ENCODE results near the gene ST6GALNAC4.

ST6GALNAC4 gene

GRCh38 chr9:127897193-127897692 lies 19.6 kb downstream of the ST6GALNAC4 start (continued):
- TF ChIP-seq HIC1 (tag by site-specific recombination; IDR thresholded peaks at IDR 0.05) (no peak), GLIS2 (tag by site-specific recombination; IDR thresholded peaks at IDR 0.05) (peak; percentile 45; the same call in 1 of the 2 replicates), BCL11B (tag by site-specific recombination; IDR thresholded peaks at IDR 0.05; ENCODE audit: low read depth) (0 out of 2 replicates have a peak, but pooled peaks have one; percentile 21), KLF10 (tag by site-specific recombination; IDR thresholded peaks at IDR 0.05) (peak; percentile 55), ZNF138 (tag by site-specific recombination; IDR thresholded peaks at IDR 0.05; ENCODE audit: borderline replicate concordance) (no peak), ZNF335 (tag by site-specific recombination; conservative IDR thresholded peaks at IDR 0.05) (peak; percentile 41; the same call in 1 of the 2 replicates), FEZF1 (tag by site-specific recombination; IDR thresholded peaks at IDR 0.05) (no peak)

GRCh38 chr9:127896395-127897192 lies 20.2 kb downstream of the ST6GALNAC4 start:
- POLR2A ChIA-PET = interaction anchor here (1.0 to 1.4 kb wide), 6 partner anchors 9 to 445 kb away, joined by 3 to 7 read pairs (median 4); partner anchors contain the start of genes LRSAM1 and RPL12
- CTCF ChIA-PET = interaction anchor here (0.6 to 1.3 kb wide), 2 partner anchors 25 to 70 kb away, joined by 5 read pairs; no protein-coding TSS in a partner anchor
- TF ChIP-seq ZNF148 (tag by site-specific recombination; IDR thresholded peaks at IDR 0.05; ENCODE audit: borderline replicate concordance) (no peak), ZNF707 (tag by site-specific recombination; IDR thresholded peaks at IDR 0.05) (no peak), ZNF239 (tag by site-specific recombination; IDR thresholded peaks at IDR 0.05) (no peak), ZFP3 (tag by site-specific recombination; IDR thresholded peaks at IDR 0.05; ENCODE audit: low read depth) (no peak), GLI2 (tag by site-specific recombination; IDR thresholded peaks at IDR 0.05; ENCODE audit: borderline replicate concordance, low read depth) (no peak), ZNF624 (tag by site-specific recombination; IDR thresholded peaks at IDR 0.05) (no peak), ZNF837 (tag by site-specific recombination; IDR thresholded peaks at IDR 0.05) (no peak), ZFP69B (tag by site-specific recombination; IDR thresholded peaks at IDR 0.05) (no peak), ZNF280C (tag by site-specific recombination; IDR thresholded peaks at IDR 0.05) (no peak), ZNF791 (tag by site-specific recombination; IDR thresholded peaks at IDR 0.05) (no peak), ZNF157 (tag by site-specific recombination; IDR thresholded peaks at IDR 0.05) (no peak), MYNN (tag by site-specific recombination; IDR thresholded peaks at IDR 0.05; ENCODE audit: borderline replicate concordance) (no peak), ZEB2 (tag by site-specific recombination; IDR thresholded peaks at IDR 0.05) (no peak), ZNF513 (tag by site-specific recombination; IDR thresholded peaks at IDR 0.05) (no peak), ZNF558 (tag by site-specific recombination; IDR thresholded peaks at IDR 0.05) (no peak)
- Histone ChIP-seq H3K4me1 (ENCODE audit: control insufficient read depth, insufficient read depth, low read length) (no peaks in the 10 kb centered on the region), H3K27ac (ENCODE audit: extremely low read depth, low read depth, low read length) (no peak overlapping the region), H3K9me3 (ENCODE audit: control insufficient read depth, insufficient read depth, low read depth, low read length) (no peaks in the 10 kb centered on the region), H3K36me3 (ENCODE audit: control insufficient read depth in 2 of 2, insufficient read depth in 1 of 2, low read length in 2 of 2) (peaks cover 0 to 49% of the 10 kb centered on the region in 2 experiments; a peak in 1 of 3 replicates), H3K4me3 (ENCODE audit: low read depth, low read length) (no peak overlapping the region)
